HCEC 1CT (cell line): ENCODE measurements around the gene JMJD4.
"Not testable (repeated sequence)": the region's sequence is repeated elsewhere in the genome, so short reads cannot be mapped to it uniquely, and the experiment has no call there.

ENCODE experiments used
- DNase-seq: peaks from one replicate; pipeline ENCODE4 v3.0.0-alpha.2; 2017

The JMJD4 gene

DNA sequence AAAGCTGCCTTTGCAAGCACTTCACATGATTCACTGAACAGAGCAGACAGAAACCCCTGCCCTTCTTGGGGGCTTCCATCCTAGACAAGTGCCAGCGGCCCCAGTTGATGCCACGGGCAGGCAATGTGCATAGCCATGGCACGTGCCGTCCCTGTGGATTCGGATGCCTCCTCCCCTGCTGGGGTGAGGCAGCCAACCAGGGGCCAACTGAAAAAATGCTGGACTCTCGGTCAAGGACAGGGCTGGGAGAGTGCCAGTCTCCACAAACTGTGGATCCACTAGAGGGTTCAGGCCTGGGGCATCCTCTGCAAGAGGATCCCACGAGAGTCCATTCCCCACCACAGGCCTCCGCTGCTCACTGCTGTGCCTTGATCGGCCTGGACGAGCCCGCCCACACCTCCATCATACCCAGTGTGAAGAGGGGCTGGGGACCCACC lies 3.8 kb downstream of the JMJD4 start:
- DNase-seq = no peak

GRCh38 chr1:227730630-227731151 lies 4.4 kb downstream of the JMJD4 start:
- no peak for DNase-seq

DNA sequence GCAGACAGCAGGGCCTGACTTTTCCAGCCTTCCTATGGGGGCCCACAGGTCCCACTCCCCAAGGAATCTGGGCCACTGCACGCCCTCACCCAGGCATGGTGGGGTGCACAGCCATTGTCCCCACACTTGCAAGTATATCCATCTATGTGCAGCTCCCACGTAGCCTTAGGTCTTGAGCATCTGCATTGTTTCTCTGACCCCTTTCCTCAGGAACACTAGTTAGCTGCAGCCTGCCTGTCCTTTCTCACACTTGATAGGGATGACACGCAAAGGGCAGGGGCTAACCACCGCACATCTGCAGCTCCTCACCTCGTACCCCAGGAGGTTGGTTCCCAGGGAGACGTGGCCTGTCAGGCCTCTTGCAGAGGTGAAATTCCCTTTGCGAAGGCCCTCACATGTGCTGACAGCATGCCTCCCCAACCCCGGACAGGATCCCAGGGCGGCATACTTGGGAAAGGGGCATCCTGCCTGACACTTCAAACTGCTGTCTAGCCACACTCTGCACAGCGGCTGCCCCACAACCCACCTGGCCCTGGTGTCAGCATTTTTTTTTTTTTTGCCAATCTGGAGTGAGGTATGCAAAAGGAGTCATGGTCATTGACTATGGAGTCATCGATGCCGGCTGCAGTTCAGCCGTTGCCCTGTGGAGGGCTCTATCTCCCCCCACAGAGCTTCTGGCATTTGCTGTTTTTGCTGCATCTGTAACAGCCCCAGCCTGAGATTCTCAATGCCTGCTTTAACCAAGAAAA lies 5.0 kb downstream of the JMJD4 start:
- peak; percentile 57 for DNase-seq

- DNase-seq = no peak
Measured at GRCh38 chr1:227729144-227729880, 5.8 kb downstream of the JMJD4 start.

DNA sequence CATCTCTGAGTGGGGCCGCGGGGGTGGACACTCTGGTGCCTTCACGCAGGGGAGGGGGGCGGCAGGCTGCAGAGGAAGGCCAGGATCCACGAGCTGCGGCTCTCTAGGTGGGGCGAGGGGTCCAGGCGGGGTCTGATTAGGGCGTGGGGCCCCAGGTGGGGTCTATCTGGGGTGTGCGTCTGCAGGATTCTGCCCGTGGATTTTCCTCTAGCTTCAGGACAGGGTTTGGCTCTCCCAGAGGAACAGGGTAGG lies 6.3 kb downstream of the JMJD4 start:
- no peak for DNase-seq

DNA sequence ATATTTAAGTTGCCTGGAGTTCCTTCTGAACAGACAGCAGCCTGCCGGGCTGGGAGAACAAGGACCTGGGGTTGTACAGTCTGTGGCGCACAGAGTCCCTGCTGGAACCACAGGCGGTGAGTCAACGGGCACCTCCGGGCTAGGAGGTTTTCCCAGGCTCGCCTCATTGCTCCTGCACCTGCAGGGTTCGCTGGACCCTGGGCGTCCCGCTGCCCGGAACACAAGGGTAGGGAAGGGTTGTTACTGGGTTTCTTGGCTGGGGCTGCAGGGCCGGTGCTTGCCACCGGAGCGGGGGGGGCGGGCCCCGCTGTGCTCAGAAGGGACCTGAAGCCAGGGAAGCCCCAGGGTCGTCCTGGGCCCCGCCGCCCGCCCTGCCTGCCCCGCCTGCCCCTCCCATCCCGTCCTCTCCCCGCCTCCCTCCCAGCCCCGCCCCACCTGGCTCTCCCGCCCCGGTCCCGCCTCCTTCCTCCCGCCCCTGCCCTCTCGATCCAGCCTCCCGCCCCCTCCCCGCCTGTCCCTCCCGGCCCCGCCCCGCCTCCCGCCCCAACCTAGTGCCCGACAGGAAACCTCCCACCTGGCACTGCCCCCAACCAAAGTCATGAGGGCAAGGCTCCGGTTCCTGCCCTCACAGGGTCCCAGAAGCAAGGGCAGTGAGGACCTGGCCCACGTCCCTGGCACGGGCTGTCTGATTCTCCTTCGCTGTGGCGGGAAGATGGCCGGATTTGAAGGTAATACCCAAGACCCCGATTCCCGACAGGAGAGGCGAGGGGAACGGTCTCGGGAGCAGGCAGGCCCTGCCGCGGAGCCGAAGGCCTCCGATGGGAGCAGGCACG lies 6.8 kb downstream of the JMJD4 start:
- DNase-seq = no peak

DNA sequence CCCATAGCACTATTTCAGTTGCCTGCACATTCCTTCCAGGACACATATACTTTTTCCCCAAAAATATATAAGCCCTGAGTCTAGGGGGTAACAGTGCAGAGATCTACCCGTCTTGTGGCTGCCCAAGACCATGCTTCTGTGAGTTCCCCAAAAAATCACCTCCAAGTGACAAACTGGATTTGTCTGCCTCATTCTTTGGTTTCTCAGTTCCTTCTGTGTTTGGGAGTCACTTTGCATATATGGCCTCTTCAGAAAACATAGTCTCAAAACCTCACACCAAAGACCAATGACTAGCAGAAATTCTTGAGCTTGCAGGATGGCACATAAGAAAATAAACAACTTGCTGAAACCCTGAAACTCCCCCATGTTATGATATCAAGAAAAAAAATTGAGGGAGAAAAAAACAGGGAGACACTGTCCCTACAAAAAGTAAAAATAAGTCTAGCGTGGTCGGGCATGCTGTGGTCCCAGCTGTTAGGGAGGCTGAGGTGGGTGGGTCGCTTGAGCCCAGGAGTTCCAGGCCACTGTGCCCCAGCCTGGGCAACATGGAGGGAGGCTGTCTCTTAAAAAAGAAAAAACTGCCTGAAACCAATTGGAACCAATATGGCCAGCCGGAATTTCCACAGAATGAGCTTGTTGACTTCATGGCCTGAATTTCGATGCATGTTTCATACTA lies 8.0 kb downstream of the JMJD4 start:
- DNase-seq = no peak

GRCh38 chr1:227726318-227726717 lies 8.8 kb downstream of the JMJD4 start:
- no peak for DNase-seq

DNA sequence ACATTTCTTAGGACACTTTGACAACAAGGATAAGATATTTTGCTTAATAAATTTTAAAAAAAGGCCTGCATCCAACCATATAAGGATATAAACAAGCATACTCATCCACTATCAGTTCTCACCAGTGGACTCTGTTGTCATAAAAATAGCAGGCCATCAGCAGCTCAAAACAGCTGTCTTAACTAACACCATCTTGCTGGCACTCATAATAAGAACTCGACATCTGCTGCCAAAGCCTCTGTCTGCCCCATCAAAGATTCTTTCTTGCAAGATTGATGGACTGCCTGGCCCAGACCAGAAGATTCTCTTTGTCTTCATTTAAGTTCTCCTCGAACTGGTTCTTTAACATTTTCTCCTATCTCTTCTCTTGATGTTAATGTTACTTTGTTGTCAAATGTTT lies 10.1 kb downstream of the JMJD4 start:
- DNase-seq = no peak

DNA sequence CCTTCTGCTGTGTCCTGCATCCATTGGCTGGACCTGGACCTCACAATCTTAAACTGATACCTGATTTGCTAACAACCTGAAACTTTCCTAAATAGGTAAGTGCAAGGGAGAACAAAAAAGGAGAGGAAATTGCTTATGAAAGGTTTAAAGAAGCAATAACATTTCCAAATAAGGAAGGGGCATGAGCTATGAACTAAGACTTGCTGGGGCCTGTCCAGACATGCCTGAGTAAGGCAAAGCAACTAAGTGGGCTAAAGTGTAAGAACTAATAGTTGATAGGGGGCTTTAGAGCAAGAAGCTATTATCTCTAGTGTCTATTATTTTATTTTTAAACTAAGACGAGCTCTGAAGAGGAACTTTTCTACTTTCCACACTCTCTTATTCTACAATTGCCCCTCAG lies 11.6 kb downstream of the JMJD4 start:
- no peak for DNase-seq

DNA sequence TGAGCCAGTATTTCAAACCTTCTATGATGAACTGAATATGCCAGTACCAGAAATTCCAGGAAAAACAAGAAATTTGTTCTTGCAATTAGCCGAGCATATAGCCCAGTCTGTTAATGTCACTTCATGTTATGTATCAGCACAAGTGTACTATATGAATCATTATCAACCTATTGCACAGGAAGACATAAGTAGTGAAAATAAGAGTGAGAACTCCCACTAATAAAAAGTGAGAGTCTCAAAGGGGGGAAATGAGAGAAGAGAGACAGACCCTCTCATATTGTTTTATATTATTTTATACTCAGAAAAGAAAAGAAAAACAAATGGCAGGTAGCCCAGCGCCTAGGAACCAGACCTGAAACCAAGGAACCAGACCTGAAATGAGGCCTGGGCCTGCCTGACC lies 16.2 kb downstream of the JMJD4 start:
- no peak for DNase-seq

DNA sequence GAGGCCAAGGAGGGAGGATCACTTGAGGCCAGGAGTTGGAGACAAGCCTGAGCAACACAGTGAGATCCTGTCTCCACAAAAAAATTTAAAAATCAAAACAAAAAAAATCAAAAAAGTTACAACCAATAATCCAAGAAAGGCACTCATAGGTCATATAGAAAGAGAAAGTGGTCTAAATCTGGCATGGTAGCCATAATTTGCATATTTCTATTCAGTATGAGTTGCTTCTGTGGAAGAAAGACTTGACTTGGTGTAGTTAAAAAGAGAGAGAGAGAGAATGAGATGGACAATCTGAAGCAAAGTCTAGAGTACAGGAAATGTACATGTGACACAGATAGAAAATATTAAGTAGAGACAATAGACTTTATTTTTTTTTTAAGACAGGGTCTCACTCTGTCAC lies 22.5 kb downstream of the JMJD4 start:
- DNase-seq = no peak

DNA sequence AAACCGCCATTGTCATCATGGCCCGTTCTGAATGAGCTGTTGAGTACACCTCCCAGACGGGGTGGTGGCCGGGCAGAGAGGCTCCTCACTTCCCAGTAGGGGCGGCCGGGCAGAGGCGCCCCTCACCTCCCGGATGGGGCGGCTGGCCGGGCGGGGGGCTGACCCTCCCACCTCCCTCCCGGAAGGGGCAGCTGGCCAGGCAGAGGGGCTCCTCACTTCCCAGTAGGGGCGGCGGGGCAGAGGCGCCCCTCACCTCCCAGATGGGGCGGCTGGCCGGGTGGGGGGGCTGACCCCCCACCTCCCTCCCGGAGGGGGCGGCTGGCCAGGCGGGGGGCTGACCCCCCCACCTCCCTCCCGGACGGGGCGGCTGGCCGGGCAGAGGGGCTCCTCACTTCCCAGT lies 24.6 kb downstream of the JMJD4 start:
- DNase-seq = not testable (repeated sequence)

DNA sequence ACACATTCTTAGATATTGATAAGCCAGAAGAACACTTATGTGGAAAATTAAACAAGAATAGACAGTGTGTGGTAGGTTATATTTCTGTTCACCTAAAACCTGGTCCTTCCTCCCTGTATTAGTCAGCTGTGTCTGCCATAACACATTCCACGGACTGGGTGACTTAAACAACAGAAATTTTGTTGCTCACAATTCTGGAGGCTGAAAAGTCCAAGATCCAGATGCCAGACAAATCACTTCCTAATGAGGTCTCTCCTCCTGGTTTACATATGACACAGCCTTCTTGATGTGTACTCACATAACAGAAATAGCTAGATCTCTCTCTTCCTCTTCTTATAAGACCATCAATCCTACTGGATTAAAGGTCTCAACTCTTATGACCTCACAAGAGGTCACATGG lies 25.7 kb downstream of the JMJD4 start:
- no peak for DNase-seq

DNA sequence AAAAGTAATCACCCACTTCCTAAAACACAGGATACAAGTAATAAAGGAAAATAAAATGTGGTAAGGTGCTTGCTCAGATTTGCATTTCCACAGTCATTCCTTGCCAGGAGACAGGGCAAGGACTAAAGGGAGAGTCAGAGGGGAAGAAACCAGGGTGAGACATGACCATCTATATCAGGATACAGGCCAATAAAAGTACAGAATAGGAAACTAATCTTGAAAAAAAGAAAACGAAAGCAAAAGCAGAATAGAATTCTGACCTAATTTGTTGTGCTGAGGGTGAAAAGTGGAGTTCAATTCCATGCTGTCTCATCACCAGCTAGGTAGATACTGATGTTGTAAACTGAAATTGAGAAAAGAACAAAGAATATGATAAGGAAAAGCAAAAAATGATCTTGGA lies 27.3 kb downstream of the JMJD4 start:
- no peak for DNase-seq

DNA sequence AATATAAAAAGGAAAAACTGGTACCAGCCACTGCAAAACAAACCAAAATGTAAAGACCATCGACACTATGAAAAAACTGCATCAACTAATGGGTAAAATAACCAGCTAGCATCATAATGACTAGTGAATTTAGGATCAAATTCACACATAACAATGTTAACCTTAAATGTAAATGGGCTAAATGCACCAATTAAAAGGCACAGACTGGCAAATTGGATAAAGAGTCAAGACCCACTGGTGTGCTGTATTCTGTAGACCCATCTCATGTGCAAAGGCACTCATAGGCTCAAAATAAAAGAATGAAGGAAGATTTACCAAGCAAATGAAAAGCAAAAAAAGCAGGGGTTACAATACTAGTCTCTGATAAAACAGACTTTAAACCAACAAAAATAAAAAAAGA lies 33.5 kb downstream of the JMJD4 start:
- not testable (repeated sequence) for DNase-seq

GRCh38 chr1:227697321-227697864 lies 37.7 kb downstream of the JMJD4 start:
- no peak for DNase-seq

DNA sequence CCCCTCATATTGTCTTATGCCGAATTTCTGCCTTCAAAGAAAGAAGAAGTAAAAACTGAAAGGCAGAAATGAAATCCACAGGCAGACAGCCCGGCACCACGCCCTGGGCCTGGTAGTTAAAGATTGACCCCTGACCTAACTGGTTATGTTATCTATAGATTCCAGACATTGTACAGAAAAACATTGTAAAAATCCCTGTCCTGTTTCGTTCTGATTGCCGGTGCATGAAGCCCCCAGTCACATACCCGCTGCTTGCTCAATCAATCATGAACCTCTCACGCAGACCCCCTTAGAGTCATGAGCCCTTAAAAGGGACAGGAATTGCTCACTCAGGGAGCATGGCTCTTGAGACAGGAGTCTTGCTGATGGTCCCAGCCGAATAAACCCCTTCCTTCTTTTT lies 49.3 kb downstream of the JMJD4 start:
- DNase-seq = no peak
